Panc1 (cell line): ENCODE measurements around the gene SPAG4. TPM values are rescaled to one million over a fixed set of nuclear protein-coding genes. Genes with fewer than 3 reads are reported as not detected.

Source experiments
- ATAC-seq: fragments of 200-7000 bp; cut with Tn5 transposase; 2 replicates; pipeline ENCODE4 v1.9.1; 2020; ENCODE audit warnings: mild to moderate bottlenecking, moderate library complexity
- BruUV-seq: library from RNA; stranded (reverse); fragments of 400-500 nt; replicated peaks from 2 replicates; lab custom pipeline; 2021; lab: Mats Ljungman, UMichigan
- CTCF ChIA-PET: fragments of 300-600 bp; sonication (Branson Sonifier 250); formaldehyde crosslinking; loops from one replicate; lab custom pipeline; 2022; ENCODE audit warnings: antibody characterized with exemption; lab: Charles Lee
- POLR2A ChIA-PET: fragments of 300-600 bp; sonication (Branson Sonifier 250); formaldehyde crosslinking; loops from one replicate; lab custom pipeline; 2022; ENCODE audit warnings: antibody characterized with exemption; lab: Charles Lee
- DNase-seq: peaks from one replicate; pipeline ENCODE4 v3.0.0-alpha.2; 2010; ENCODE audit warnings: low read depth, low spot score
- H3K27ac ChIP-seq: 2 replicates; pipeline ENCODE4 v1.5.1; 2011; ENCODE audit warnings: mild to moderate bottlenecking, low read length, inconsistent platforms
- H3K27me3 ChIP-seq: fragments of 200-500 bp; sonication (Bioruptor generic); 2 replicates; pipeline ENCODE4 v1.6.0; 2014; ENCODE audit warnings: low read length, inconsistent platforms; ENCODE audit not compliant: control insufficient read depth, insufficient read depth
- H3K36me3 ChIP-seq: fragments of 200-500 bp; sonication (Bioruptor generic); 2 replicates; pipeline ENCODE4 v1.5.1; 2014; ENCODE audit warnings: inconsistent platforms, mild to moderate bottlenecking, low read length, moderate library complexity; ENCODE audit not compliant: control insufficient read depth, insufficient read depth
- H3K4me1 ChIP-seq: 2 replicates; pipeline ENCODE4 v1.5.1; 2011; ENCODE audit warnings: inconsistent platforms, mild to moderate bottlenecking, low read length, moderate library complexity; ENCODE audit not compliant: control insufficient read depth, insufficient read depth
- H3K4me3 ChIP-seq, 2 experiments: 2 replicates each; pipeline ENCODE4 v1.5.1; 2011 to 2012; ENCODE audit warnings: low read depth in 2 of 2, low read length in 2 of 2, mild to moderate bottlenecking in 2 of 2, inconsistent platforms in 1 of 2, moderate library complexity in 1 of 2
- H3K9me3 ChIP-seq: fragments of 200-500 bp; sonication (Bioruptor generic); 2 replicates; pipeline ENCODE4 v1.5.1; 2014; ENCODE audit warnings: low read depth, mild to moderate bottlenecking, inconsistent platforms, low read length, moderate library complexity; ENCODE audit not compliant: control insufficient read depth, insufficient read depth
- POLR2AphosphoS5 ChIP-seq: IDR thresholded peaks from 2 replicates; pipeline ENCODE4 v1.6.1; 2012; ENCODE audit warnings: mild to moderate bottlenecking, low read depth, low read length, moderate library complexity
- SIN3A ChIP-seq: IDR thresholded peaks from 2 replicates; pipeline ENCODE4 v1.6.1; 2012; ENCODE audit warnings: low read depth, mild to moderate bottlenecking, low read length, moderate library complexity, borderline replicate concordance; ENCODE audit not compliant: insufficient read depth
- TCF7L2 ChIP-seq: IDR thresholded peaks from 2 replicates; pipeline ENCODE4 v1.6.1; 2011; ENCODE audit warnings: mild to moderate bottlenecking, low read depth, low read length, inconsistent platforms
- in situ Hi-C: cut with HindIII; loops from 2 replicates; pipeline ENCODE4 v1.10.0; 2016; ENCODE audit warnings: low sequenced_read_pairs, low pct_unique_long_range_greater_than_20kb
- intact Hi-C: fragments of 100-400 bp; cut with micrococcal nuclease; formaldehyde crosslinking; loops from one replicate; pipeline ENCODE4 v1.10.0; 2022; ENCODE audit not compliant: unreplicated experiment
- total RNA-seq: library from RNA; stranded (reverse); gene quantifications from one replicate; pipeline ENCODE4 v1.2.1, GENCODE V29; 2021; ENCODE audit not compliant: unreplicated experiment
- TF ChIP-seq, protein P1 (sequence below), 2 experiments: IDR thresholded peaks; 2 replicates each; pipeline ENCODE4 v1.6.1; 2011 to 2012; ENCODE audit warnings: low read depth in 2 of 2, control low read depth in 1 of 2, low read length in 1 of 2, mild to moderate bottlenecking in 1 of 2, moderate library complexity in 1 of 2; ENCODE audit not compliant: insufficient read depth in 1 of 2
- TF ChIP-seq, protein P2 (sequence below): fragments of 450-650 bp; IDR thresholded peaks from 2 replicates; pipeline ENCODE4 v1.5.1; 2017; ENCODE audit warnings: mild to moderate bottlenecking

SPAG4 gene
- total RNA-seq, 1 experiment from 2014 or later, result 17.6 TPM

DNA sequence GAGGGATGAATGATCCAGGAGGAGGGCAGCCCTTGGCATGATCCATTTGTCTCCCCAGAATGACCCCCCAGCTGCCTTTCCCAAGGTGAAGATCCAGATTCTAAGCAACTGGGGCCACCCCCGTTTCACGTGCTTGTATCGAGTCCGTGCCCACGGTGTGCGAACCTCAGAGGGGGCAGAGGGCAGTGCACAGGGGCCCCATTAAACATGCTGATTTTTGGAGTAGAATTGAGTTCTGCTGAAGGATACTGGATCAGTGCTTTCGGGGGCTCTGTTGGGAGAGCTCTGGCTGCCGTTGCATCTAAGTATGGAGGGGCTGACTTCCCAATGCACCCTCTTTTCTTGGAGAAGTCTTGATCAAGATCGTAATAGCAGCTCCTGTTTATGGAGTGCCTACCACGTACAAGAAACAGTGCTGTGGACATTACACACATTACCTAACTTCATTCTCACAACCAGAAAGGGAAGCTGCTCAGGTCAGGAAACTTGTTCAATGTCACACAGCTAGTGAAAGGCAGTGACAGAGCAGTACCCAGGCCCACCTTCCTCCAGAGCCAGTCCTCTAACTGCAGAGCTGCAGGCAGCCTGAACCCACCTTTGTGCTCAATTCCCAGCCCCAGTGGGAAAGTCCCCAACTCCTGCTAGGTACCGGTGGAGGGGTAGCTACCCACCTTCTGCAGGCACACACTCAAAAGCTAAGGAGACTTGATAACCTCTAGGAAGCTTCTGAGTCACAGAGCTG lies 5.4 kb downstream of the SPAG4 start:
- no peak for ATAC-seq
- Histone ChIP-seq H3K36me3 (no peaks in the 10 kb centered on the region; the same call in 1 of the 2 replicates), H3K9me3 (no peaks in the 10 kb centered on the region), H3K4me1 (no peaks in the 10 kb centered on the region; the same call in 1 of the 2 replicates), H3K4me3 (no peak overlapping the region), H3K27ac (no peak overlapping the region), H3K27me3 (no peaks in the 10 kb centered on the region)
- ChIA-PET CTCF (no interaction called here), POLR2A (interaction anchor here (0.5 to 1.1 kb wide), 3 partner anchors 8 to 789 kb away, joined by 3 to 5 read pairs (median 3); no protein-coding TSS in a partner anchor)
- BruUV-seq, result no TSS peak
- no peak for DNase-seq
- TF ChIP-seq SIN3A, result no peak
- TF ChIP-seq, protein P1, sequence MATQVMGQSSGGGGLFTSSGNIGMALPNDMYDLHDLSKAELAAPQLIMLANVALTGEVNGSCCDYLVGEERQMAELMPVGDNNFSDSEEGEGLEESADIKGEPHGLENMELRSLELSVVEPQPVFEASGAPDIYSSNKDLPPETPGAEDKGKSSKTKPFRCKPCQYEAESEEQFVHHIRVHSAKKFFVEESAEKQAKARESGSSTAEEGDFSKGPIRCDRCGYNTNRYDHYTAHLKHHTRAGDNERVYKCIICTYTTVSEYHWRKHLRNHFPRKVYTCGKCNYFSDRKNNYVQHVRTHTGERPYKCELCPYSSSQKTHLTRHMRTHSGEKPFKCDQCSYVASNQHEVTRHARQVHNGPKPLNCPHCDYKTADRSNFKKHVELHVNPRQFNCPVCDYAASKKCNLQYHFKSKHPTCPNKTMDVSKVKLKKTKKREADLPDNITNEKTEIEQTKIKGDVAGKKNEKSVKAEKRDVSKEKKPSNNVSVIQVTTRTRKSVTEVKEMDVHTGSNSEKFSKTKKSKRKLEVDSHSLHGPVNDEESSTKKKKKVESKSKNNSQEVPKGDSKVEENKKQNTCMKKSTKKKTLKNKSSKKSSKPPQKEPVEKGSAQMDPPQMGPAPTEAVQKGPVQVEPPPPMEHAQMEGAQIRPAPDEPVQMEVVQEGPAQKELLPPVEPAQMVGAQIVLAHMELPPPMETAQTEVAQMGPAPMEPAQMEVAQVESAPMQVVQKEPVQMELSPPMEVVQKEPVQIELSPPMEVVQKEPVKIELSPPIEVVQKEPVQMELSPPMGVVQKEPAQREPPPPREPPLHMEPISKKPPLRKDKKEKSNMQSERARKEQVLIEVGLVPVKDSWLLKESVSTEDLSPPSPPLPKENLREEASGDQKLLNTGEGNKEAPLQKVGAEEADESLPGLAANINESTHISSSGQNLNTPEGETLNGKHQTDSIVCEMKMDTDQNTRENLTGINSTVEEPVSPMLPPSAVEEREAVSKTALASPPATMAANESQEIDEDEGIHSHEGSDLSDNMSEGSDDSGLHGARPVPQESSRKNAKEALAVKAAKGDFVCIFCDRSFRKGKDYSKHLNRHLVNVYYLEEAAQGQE (IDR thresholded peaks at IDR 0.05; ENCODE audit: insufficient read depth in 1 of 2, low read depth in 2 of 2, low read length in 1 of 2), result no peak
- TF ChIP-seq TCF7L2, result no peak
- TF ChIP-seq POLR2AphosphoS5, result no peak
- TF ChIP-seq, protein P2, sequence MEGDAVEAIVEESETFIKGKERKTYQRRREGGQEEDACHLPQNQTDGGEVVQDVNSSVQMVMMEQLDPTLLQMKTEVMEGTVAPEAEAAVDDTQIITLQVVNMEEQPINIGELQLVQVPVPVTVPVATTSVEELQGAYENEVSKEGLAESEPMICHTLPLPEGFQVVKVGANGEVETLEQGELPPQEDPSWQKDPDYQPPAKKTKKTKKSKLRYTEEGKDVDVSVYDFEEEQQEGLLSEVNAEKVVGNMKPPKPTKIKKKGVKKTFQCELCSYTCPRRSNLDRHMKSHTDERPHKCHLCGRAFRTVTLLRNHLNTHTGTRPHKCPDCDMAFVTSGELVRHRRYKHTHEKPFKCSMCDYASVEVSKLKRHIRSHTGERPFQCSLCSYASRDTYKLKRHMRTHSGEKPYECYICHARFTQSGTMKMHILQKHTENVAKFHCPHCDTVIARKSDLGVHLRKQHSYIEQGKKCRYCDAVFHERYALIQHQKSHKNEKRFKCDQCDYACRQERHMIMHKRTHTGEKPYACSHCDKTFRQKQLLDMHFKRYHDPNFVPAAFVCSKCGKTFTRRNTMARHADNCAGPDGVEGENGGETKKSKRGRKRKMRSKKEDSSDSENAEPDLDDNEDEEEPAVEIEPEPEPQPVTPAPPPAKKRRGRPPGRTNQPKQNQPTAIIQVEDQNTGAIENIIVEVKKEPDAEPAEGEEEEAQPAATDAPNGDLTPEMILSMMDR, result no peak
- intact Hi-C loops, result no loop called here
- in situ Hi-C loops, result no loop called here

DNA sequence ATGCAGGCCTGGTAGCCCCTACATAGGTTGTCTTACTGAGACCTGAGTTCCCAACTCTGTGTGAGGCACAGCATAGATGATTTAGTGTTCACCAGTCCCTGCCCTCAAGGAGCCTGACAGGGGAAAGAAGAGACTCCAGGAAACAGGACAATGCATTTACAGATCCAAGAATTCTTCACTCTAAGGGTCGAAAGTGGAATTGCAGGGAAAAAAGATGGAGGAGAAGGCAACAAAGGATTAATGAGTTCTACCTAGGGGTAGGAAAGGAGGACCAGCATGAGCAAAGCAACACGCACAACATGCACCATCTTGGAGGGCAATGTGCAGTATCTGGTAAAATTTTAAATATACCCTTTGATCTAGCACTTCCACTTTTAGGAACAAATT lies 5.9 kb downstream of the SPAG4 start:
- TF ChIP-seq SIN3A, result no peak
- TF ChIP-seq, protein P1 (IDR thresholded peaks at IDR 0.05; ENCODE audit: insufficient read depth in 1 of 2, low read depth in 2 of 2, low read length in 1 of 2), result no peak
- TF ChIP-seq, protein P2, result no peak
- no peak for TF ChIP-seq TCF7L2
- no peak for TF ChIP-seq POLR2AphosphoS5
- no peak overlapping the region for H3K27ac ChIP-seq
- ChIA-PET CTCF (no interaction called here), POLR2A (no interaction called here)
- in situ Hi-C loops (no loop called here), intact Hi-C loops (no loop called here)
- no TSS peak for BruUV-seq
- H3K27me3 ChIP-seq, result no peaks in the 10 kb centered on the region
- DNase-seq (no peak), ATAC-seq (no peak)
- no peaks in the 10 kb centered on the region for H3K9me3 ChIP-seq
- H3K36me3 ChIP-seq, result no peaks in the 10 kb centered on the region; the same call in 1 of the 2 replicates
- H3K4me3 ChIP-seq, result no peak overlapping the region
- no peaks in the 10 kb centered on the region; the same call in 1 of the 2 replicates for H3K4me1 ChIP-seq
